ENCODE measurements around the gene KLHL5. TPM values are rescaled to one million over a fixed set of nuclear protein-coding genes. Genes with fewer than 3 reads are reported as not detected.

KLHL5 gene
- polyA plus RNA-seq, 1 experiment, result 77.4 TPM

DNA sequence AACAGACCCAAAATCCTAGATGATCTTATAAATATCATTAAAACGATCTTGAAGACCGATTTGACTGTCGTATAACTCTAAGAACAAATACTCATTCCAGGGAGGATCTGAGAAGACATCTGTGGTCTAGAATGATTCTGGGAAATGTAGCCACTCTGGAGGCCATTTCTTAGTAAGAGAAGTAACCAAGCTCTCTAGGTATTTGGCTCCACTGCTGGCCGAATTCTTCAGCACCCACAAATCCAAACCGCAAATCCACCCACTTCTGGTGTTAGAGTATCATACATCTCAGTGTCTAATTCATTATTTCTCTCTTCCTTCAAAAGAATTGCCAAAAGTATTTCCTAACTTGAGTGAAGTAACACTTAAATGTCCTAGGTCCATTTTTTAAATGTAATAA lies 23.9 kb downstream of the KLHL5 start:
- ChIA-PET POLR2A (no interaction called here), CTCF (interaction anchor here (0.8 kb wide), 1 partner anchor 13 kb away, joined by 3 read pairs; no protein-coding TSS in a partner anchor)
- H3K4me3 ChIP-seq (ENCODE audit: low read depth, low read length), result no peak overlapping the region
- TF ChIP-seq, protein P1, sequence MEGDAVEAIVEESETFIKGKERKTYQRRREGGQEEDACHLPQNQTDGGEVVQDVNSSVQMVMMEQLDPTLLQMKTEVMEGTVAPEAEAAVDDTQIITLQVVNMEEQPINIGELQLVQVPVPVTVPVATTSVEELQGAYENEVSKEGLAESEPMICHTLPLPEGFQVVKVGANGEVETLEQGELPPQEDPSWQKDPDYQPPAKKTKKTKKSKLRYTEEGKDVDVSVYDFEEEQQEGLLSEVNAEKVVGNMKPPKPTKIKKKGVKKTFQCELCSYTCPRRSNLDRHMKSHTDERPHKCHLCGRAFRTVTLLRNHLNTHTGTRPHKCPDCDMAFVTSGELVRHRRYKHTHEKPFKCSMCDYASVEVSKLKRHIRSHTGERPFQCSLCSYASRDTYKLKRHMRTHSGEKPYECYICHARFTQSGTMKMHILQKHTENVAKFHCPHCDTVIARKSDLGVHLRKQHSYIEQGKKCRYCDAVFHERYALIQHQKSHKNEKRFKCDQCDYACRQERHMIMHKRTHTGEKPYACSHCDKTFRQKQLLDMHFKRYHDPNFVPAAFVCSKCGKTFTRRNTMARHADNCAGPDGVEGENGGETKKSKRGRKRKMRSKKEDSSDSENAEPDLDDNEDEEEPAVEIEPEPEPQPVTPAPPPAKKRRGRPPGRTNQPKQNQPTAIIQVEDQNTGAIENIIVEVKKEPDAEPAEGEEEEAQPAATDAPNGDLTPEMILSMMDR (IDR thresholded peaks at IDR 0.05; ENCODE audit: insufficient read depth, low read depth, low read length), result no peak
- no peak for DNase-seq (ENCODE audit: low read depth)
- no peaks in the 10 kb centered on the region for H3K27me3 ChIP-seq (ENCODE audit: control insufficient read depth, insufficient read depth, low read length)
- no peaks in the 10 kb centered on the region for H3K36me3 ChIP-seq (ENCODE audit: control insufficient read depth, insufficient read depth, low read length)

DNA sequence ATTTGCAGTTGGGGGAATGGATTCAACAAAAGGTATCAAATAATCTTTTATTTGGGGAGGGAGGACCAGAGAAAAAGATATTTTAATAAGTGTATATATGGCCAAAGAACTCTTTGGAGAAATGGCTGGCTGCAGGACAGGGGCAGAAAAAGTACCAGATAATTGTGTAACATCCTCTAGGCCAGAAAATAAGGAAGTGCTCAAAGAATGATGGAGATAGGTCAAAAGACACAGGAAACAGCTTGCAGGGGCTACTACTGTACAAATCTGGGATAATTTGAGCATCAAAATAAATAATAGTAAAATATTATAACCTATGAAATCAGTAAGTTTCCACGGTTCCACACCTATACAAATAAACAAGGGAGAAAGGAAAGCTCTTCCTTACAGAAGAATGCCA lies 34.8 kb downstream of the KLHL5 start:
- ChIA-PET CTCF (no interaction called here), POLR2A (no interaction called here)
- Histone ChIP-seq H3K4me3 (ENCODE audit: low read depth, low read length) (no peak overlapping the region), H3K27me3 (ENCODE audit: control insufficient read depth, insufficient read depth, low read length) (no peaks in the 10 kb centered on the region), H3K36me3 (ENCODE audit: control insufficient read depth, insufficient read depth, low read length) (no peaks in the 10 kb centered on the region)
- TF ChIP-seq, protein P1 (IDR thresholded peaks at IDR 0.05; ENCODE audit: insufficient read depth, low read depth, low read length), result no peak
- DNase-seq (ENCODE audit: low read depth), result no peak

DNA sequence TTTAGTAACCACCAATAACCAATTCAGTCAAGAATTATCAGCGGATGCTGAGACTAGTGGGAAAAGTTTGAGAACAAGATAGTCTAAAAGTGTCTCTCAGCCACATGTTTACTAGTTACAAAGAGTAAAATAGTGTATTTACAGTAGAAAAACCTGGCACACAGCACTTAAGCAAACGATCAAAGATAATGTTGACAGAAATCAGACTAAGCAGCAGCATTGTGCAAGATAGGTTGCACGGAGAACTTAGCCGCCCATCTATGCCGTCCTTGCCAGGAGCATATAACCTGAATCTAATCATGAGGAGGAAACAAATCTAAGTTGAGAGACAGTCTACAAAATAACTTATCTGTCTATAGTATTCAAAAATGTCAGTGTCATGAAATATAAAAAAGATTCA lies 35.3 kb downstream of the KLHL5 start:
- no peak for DNase-seq (ENCODE audit: low read depth)
- H3K36me3 ChIP-seq (ENCODE audit: control insufficient read depth, insufficient read depth, low read length), result no peaks in the 10 kb centered on the region
- no peaks in the 10 kb centered on the region for H3K27me3 ChIP-seq (ENCODE audit: control insufficient read depth, insufficient read depth, low read length)
- H3K4me3 ChIP-seq (ENCODE audit: low read depth, low read length), result no peak overlapping the region
- TF ChIP-seq, protein P1 (IDR thresholded peaks at IDR 0.05; ENCODE audit: insufficient read depth, low read depth, low read length), result no peak
- ChIA-PET CTCF (no interaction called here), POLR2A (no interaction called here)

DNA sequence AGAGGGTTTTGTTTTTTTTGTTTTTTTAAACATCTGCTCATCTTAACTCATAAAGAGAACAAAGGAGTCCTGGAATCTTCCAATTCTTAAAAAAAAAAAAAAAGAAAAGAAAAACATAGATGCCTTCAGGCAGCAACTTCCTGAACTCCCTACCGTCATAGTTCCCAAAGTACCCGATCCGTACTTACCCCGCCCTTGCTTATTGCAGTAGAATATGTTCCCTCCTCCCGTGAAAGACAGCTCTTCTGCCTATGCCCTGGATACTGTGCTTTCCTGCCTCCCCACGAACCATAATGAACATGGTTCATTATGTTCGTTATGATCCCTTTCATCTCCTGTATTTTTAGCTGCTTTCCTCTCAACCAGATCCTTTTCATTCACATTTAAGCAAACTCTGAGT lies 40.3 kb downstream of the KLHL5 start:
- Histone ChIP-seq H3K27me3 (ENCODE audit: control insufficient read depth, insufficient read depth, low read length) (no peaks in the 10 kb centered on the region), H3K4me3 (ENCODE audit: low read depth, low read length) (no peak overlapping the region), H3K36me3 (ENCODE audit: control insufficient read depth, insufficient read depth, low read length) (peaks cover 6% of the 10 kb centered on the region; the same call in 1 of the 2 replicates)
- TF ChIP-seq, protein P1 (IDR thresholded peaks at IDR 0.05; ENCODE audit: insufficient read depth, low read depth, low read length), result no peak
- CTCF ChIA-PET, result interaction anchor here (0.6 kb wide), 1 partner anchor 98 kb away, joined by 3 read pairs; no protein-coding TSS in a partner anchor
- POLR2A ChIA-PET, result no interaction called here
- DNase-seq (ENCODE audit: low read depth), result no peak

DNA sequence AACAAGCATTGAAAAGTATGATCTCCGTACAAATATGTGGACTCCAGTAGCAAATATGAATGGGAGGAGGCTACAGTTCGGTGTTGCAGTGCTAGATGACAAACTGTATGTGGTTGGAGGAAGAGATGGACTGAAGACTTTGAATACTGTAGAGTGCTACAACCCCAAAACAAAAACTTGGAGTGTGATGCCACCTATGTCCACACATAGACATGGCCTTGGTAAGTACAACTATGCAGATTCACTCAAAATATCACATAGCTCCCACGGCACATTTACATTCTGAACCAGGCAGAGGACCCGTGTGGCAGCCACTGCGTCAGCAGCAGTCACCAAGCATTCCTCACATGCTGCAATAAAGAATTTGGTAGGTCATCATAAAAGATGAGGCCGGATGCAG lies 41.3 kb downstream of the KLHL5 start:
- ChIA-PET CTCF (interaction anchor here (1.6 kb wide), 1 partner anchor 32 kb away, joined by 4 read pairs; no protein-coding TSS in a partner anchor), POLR2A (no interaction called here)
- DNase-seq (ENCODE audit: low read depth), result no peak
- TF ChIP-seq, protein P1 (IDR thresholded peaks at IDR 0.05; ENCODE audit: insufficient read depth, low read depth, low read length), result no peak
- Histone ChIP-seq H3K27me3 (ENCODE audit: control insufficient read depth, insufficient read depth, low read length) (no peaks in the 10 kb centered on the region), H3K4me3 (ENCODE audit: low read depth, low read length) (no peak overlapping the region), H3K36me3 (ENCODE audit: control insufficient read depth, insufficient read depth, low read length) (peaks cover 8% of the 10 kb centered on the region; the same call in 1 of the 2 replicates)
